Astrocyte of the spinal cord (primary cell): ENCODE data around the gene CIP2A.

Experiments
- DNase-seq: peaks from one replicate; pipeline ENCODE4 v3.0.0; 2011; ENCODE audit warnings: low read depth, low spot score
- H3K4me3 ChIP-seq: 2 replicates; pipeline ENCODE4 v1.5.1; 2011; ENCODE audit warnings: low read depth, mild to moderate bottlenecking, low read length, moderate library complexity
- CTCF ChIP-seq: IDR thresholded peaks from 2 replicates; pipeline ENCODE4 v1.5.1; 2012; ENCODE audit warnings: low read depth, mild to moderate bottlenecking, low read length, inconsistent platforms
- in situ Hi-C: cut with HindIII; loops from 2 replicates; pipeline ENCODE4 v1.10.0; 2017; ENCODE audit warnings: low sequenced_read_pairs

CIP2A gene

GRCh38 chr3:108510496-108510895 is 78.7 kb downstream of the CIP2A start, which contains the start of gene MYH15:
TSS of gene MYH15 (minus strand) at chr3:108510596. CDS start at chr3:108510530, 66 bp downstream.
- TF ChIP-seq CTCF, result no peak
- in situ Hi-C loops, result no loop called here
- no peak for DNase-seq
- no peak within 1 kb of the TSS for H3K4me3 ChIP-seq

GRCh38 chr3:108509871-108510270 is 79.4 kb downstream of the CIP2A start:
- no peak for TF ChIP-seq CTCF
- in situ Hi-C loops, result no loop called here
- DNase-seq, result no peak
- H3K4me3 ChIP-seq, result no peak overlapping the region

GRCh38 chr3:108509263-108509662 is 80.0 kb downstream of the CIP2A start:
- in situ Hi-C loops, result no loop called here
- H3K4me3 ChIP-seq, result no peak overlapping the region
- TF ChIP-seq CTCF, result no peak
- no peak for DNase-seq

- no peak for TF ChIP-seq CTCF
- H3K4me3 ChIP-seq, result no peak overlapping the region
- DNase-seq, result no peak
- in situ Hi-C loops, result no loop called here
These were observed 81.3 kb downstream of the CIP2A start for GRCh38 chr3:108507902-108508301.

GRCh38 chr3:108505811-108506210 is 83.4 kb downstream of the CIP2A start:
- in situ Hi-C loops, result no loop called here
- DNase-seq, result no peak
- no peak for TF ChIP-seq CTCF

GRCh38 chr3:108503722-108504121 is 85.5 kb downstream of the CIP2A start:
- no peak overlapping the region for H3K4me3 ChIP-seq
- DNase-seq, result no peak
- in situ Hi-C loops, result no loop called here
- no peak for TF ChIP-seq CTCF

More at GRCh38 chr3:108505811-108506210, 83.4 kb downstream of the CIP2A start:
- no peak overlapping the region for H3K4me3 ChIP-seq

- in situ Hi-C loops, result no loop called here
- DNase-seq, result no peak
- TF ChIP-seq CTCF, result no peak
- no peak overlapping the region for H3K4me3 ChIP-seq
These were observed 87.7 kb downstream of the CIP2A start for GRCh38 chr3:108501535-108501934.
